GM21381 (cell line): ENCODE measurements around the gene NPIPB5.
"Not testable (repeated sequence)": the region's sequence is repeated elsewhere in the genome, so short reads cannot be mapped to it uniquely, and the experiment has no call there.

ENCODE experiments used
- ATAC-seq: cut with Tn5 transposase; IDR thresholded peaks from one replicate; pipeline ENCODE4 v1.9.1; 2021; ENCODE audit warnings: mild to moderate bottlenecking, moderate library complexity; ENCODE audit not compliant: unreplicated experiment

The NPIPB5 gene

GRCh38 chr16:22510591-22510990 is at the start of gene NPIPB5:
Gene NPIPB5 (plus strand): TSS chr16:22510891. CDS start chr16:22513802, 2,911 bp downstream.
- ATAC-seq, result not testable (repeated sequence)

GRCh38 chr16:22468846-22469245 is 41.8 kb upstream of the NPIPB5 start:
- not testable (repeated sequence) for ATAC-seq

GRCh38 chr16:22537996-22538395 is 27.3 kb downstream of the NPIPB5 start:
- not testable (repeated sequence) for ATAC-seq

- not testable (repeated sequence) for ATAC-seq
Measured at GRCh38 chr16:22544809-22545208, 34.1 kb downstream of the NPIPB5 start.

GRCh38 chr16:22546630-22547029 is 35.9 kb downstream of the NPIPB5 start:
- ATAC-seq, result not testable (repeated sequence)

- ATAC-seq, result not testable (repeated sequence)
Measured at GRCh38 chr16:22547170-22547765, 36.6 kb downstream of the NPIPB5 start.

GRCh38 chr16:22549853-22550252 is 39.2 kb downstream of the NPIPB5 start:
- ATAC-seq, result not testable (repeated sequence)

- not testable (repeated sequence) for ATAC-seq
Measured at GRCh38 chr16:22551143-22551542, 40.5 kb downstream of the NPIPB5 start.

GRCh38 chr16:22551651-22552050 is 41.0 kb downstream of the NPIPB5 start:
- not testable (repeated sequence) for ATAC-seq

GRCh38 chr16:22556759-22557158 is 46.1 kb downstream of the NPIPB5 start:
- ATAC-seq, result not testable (repeated sequence)
